Measurements from ENCODE around the gene PPFIBP2.
"Not testable (repeated sequence)": the region's sequence is repeated elsewhere in the genome, so short reads cannot be mapped to it uniquely, and the experiment has no call there.

PPFIBP2 gene

DNA sequence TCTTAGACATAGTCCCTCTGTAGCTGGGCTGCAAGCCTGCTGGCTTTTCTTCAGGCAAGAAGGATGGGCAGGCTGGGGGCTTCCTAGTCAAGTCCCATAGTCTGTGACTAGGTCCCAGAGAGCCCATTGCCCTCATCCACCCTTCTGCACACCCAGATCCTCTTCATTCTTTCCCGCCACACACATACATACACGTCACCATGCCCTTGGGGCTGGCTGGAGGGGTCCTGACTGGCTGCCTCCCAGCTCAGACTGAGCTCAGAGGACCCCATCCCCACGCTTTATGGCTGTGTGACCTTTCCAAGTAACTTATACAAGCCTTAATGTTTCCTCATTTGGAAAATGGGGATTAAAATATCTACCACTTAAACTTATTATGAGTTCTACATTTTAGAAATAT is 13.5 kb upstream of the PPFIBP2 start:
- no peak for DNase-seq

GRCh38 chr11:7501251-7501650 is 12.5 kb upstream of the PPFIBP2 start:
- DNase-seq, result no peak

DNA sequence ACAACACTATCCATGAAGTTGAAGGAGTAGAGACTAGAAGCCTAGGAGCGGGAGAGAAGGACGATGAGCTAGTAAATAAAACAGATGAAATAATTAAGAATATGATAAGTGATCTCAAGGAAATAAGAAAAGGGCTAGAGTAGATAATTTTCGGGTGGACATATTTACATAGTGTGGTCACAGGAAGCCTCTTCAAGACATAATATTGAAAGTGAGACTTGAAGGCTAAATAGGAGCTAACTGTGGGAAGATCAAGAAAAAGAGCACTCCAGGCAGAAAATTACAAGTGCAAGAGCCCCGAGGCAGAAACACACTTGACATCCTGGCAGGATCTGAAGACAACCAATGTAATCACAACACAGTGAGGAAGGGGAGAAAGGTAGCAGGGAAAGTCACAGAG is 11.9 kb upstream of the PPFIBP2 start:
- no peak for DNase-seq

DNA sequence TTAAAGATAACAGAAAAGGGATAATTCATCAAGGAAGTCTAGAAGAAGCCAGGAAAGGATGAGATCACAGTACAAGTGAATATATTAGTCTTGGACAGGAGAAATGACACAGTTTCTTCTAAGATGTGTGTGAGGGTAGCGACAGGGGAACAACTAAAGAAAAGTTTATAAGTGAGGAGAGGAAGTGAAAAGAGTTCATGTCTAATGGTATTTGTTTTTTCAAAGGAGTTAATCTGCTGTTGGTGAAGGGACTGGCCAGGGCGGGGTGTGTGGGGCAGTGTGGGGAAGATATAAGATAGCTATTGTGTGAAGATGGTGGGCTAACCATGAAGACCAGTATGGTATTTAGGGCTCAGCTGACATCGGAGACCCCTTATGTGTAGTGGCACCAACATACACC is 7.6 kb upstream of the PPFIBP2 start:
- DNase-seq, result no peak

DNA sequence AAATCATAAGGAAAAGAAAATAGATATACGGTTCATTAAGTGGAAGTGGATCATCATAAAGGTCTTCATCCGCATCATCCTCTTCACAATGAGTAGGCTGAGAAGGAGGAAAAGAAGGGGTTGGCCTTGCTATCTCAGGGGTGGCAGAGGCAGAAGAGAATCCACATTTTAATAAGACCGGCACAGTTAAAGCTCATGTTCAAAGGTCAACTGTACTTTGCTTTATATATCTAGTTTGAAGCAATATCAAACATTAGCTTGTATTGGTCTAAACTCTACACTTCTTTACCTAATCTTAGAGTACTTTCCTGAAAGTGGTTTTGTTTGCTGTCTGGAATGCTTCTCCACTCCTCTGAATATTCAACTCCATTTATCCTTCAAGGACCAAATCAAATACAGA is 5.7 kb upstream of the PPFIBP2 start:
- no peak for DNase-seq

DNA sequence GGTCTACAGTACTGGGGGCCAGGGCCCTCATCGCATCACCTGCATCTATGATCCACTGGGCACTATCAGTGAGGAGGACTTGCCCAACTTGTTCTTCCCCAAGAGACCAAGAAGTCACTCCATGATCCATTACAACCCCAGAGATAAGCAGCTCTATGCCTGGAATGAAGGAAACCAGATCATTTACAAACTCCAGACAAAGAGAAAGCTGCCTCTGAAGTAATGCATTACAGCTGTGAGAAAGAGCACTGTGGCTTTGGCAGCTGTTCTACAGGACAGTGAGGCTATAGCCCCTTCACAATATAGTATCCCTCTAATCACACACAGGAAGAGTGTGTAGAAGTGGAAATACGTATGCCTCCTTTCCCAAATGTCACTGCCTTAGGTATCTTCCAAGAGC is 3.8 kb upstream of the PPFIBP2 start:
- DNase-seq, result no peak

GRCh38 chr11:7511401-7511800 is 2.4 kb upstream of the PPFIBP2 start:
- DNase-seq, result no peak

DNA sequence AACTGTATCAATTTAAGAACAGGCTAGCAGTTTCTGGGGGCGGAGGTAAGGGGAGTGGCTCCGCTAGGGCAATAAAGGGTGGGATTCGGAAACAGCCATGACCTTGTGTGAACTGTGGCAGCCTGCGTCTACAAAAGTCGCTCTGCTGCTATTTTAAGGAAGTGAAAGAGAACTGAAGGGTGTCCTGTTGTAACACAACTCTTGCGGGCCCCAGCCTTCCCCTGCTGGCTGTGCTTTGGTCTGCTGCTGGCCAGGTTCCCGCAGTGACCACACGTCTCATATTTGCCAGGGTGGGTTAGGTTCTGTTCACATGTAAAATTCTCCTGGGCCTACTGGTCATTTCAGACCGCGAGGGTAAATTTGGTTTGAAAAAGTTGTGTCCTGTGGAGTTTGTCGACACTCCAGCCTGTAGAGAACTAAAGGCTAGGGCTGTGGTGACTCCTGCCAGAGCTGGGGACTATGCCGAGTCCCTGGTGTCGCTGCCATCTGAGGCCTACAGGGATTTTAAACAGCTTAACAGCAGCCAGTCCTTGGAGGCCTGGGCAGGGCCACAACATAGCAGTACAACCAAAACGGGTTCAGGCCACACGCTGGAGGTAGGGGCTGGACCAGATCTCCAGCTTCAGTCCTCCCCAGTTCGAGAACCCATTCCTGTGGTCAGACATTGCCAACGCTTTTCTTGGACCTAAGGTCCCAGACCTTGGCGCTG is 1.1 kb upstream of the PPFIBP2 start:
- DNase-seq, result peak; percentile 69

GRCh38 chr11:7514099-7514591 is 346 bp downstream of the PPFIBP2 start:
- DNase-seq, result no peak

GRCh38 chr11:7515447-7515886 is 1.7 kb downstream of the PPFIBP2 start:
- no peak for DNase-seq

GRCh38 chr11:7516475-7516874 is 2.7 kb downstream of the PPFIBP2 start:
- DNase-seq, result no peak

DNA sequence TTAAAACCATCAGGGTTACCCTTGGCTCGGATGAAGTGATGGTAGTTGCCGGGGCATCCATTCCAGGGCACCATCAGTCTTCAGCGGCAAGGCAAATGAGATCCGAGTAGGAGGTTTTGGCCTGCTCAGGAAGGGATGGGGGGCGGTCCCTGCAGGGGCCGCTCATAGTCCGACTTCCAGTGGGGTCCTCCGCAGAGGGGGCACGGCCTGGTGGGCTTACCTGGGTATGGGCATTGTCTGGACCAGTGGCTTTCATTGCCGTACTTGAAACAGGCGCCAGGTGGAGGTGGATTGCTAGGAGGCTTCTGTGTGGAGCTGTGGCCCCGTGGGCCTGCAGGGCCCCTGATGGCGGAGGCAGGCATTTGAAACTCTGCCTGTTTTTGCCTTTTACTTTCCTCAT is 3.9 kb downstream of the PPFIBP2 start:
- not testable (repeated sequence) for DNase-seq

DNA sequence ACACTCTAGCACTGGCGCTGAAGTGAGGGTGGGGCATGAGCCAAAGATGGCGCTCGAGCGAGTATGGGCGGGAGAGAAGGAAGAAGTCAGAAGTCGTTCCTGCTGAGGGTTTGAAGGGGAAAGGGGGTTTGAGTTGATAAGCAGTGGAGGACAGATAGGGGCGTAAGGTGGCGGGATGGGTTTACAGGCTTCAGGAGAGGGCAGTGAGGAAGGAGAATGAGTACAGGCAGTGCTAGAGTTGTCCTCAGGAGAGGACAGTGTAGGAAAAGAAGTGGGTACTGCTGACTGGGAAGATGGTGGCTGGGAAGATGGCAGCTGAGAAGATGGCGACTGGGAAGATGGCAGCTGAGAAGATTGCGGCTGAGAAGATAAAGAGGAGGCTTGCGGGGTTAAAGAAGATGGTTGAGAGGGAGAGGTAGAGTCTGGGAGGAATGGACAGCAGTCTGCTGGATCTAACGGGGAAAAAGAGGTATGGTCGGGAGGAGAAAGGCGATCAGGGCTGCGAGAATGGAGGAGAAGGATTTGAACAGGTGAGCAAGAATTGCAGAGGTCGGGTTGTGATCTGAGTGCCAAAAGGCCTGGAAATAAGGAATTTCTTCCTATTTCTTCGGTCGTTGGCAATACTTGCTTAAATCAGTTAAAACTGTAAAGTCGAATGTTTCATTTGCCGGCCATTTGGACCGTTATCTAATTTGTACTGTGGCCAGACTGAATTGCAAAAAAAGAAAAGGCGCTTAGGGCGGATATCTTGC is 5.2 kb downstream of the PPFIBP2 start:
- no peak for DNase-seq

DNA sequence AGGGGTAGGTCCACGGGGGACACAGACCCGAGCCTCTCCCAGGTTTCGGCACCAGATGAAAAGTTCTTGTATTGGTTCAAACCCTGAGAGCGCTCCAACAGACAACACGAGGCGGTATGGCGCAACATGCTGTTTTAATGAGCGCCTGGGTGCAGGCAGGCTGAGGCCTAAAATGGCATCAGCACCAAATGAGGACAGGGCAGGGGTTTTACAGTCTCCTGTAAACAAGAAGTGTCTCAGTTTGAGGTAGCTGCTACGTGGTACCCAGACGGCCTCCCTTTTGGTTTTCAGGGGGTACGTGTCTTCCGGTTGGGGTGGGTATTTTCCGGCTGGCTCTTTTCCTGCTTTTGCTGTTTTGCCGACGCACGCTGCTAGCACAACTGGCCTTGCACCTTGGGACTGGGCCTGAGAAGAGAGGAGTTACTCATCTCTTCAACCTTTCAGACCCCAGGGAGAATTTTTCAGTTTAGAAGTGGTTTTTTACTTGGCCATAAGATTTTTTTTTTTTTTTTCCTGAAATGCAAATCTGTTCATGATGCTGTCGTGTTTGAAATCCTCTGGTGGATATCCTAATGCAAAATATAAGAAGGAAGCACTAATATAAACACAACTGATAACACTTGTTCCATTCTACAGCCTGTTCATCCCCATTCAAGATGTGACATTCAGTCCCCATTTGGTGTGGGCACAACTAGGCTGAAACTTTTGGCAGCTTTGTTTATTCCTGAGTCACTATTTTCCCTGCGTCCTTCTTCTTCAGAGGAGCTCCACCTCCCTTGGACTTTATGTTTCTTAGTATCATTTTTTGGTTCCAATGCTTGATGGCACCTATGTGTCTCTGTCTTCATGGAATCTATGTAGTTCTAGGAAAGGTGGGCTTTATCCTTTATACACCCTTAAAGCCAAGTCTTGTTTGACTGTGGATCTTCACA is 6.5 kb downstream of the PPFIBP2 start:
- no peak for DNase-seq

GRCh38 chr11:7520981-7521487 is 7.2 kb downstream of the PPFIBP2 start:
- DNase-seq, result peak; percentile 69

DNA sequence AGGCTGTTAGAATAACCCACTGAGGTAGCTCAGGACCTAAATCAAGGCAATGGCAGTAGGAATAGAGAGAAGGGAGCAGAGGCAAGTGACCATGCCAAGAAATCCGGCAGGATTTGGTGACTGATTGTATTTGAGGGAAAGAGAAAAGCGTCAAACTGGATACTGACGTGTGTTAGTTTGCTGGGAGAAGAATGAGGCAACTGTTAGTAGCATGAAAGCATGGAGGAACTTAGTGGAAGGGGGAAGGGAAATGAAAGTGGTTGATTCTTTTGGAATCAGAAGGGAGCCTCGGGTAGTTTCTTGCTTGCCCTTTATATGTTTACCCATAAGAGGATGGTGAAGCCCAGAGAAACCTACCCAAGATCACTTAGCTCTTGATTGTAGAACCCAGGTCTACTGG is 8.3 kb downstream of the PPFIBP2 start:
- no peak for DNase-seq

DNA sequence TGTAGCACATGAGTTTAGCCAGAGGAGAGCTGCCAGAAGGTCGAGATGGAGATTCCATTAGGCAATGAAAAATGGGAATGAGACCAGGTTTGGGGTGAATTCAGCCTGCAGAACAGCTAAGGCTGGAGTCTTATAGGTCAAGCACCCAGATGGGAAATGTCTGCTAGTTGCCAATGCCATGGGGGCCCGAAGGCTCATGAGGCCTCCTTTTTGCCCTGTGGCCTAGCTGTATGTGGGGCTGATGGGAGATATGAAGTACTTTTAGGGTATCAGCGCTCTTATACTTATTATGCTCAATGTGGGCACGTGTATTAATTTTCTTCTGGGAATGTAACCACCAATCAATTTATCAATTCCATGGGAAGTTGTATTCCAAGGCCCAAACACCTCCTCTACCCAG is 8.7 kb downstream of the PPFIBP2 start:
- no peak for DNase-seq

DNA sequence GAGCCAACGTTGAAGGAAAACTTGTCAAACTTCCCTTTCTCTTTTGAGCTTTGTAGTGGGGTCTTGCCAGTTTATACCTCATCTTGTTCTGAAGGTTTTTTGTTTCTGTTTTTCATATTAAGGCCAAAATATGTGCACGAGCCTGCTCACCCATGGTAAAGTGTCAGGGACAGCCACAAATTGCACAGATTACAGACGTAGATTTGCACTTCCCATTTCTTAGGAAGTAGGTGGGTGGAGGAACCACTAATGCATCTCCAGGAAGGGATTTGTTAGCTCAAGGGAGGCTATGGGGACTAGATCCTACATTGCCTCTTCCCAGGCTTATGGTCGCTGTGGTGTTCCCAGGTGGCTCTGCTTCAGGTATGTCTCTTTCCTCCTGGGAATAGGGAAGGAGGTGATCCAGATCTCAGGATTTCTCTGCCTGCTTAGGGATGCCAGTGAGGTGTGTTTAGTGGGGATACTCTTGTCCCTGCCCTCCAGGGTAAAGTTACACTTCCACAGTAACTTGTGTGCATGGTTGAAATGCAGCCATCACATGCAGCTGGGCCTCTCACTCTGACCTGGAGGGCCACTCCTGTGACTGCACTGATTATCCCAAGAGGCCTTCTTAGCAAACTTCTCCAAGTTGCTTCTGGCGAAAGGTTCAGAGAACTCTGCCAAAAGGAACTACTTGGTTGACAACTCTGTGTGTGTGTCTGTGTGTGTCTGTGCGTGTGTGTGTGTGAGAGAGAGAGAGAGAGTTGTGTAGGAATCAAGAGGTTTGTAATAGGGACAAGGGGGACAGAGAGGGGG is 9.8 kb downstream of the PPFIBP2 start:
- no peak for DNase-seq

GRCh38 chr11:7524462-7525235 is 10.8 kb downstream of the PPFIBP2 start:
- no peak for DNase-seq

GRCh38 chr11:7525424-7525823 is 11.6 kb downstream of the PPFIBP2 start:
- no peak for DNase-seq

- no peak for DNase-seq
Observed at GRCh38 chr11:7527029-7527428, 13.2 kb downstream of the PPFIBP2 start.

Measured in NCI-H82 (cell line).